GM08714 (cell line): ENCODE data around the gene PRR35.

Experiments used
- H3K4me3 ChIP-seq: fragments of 200-500 bp; sonication (Bioruptor generic); 2 replicates; pipeline ENCODE4 v1.5.1; 2014; ENCODE audit warnings: mild to moderate bottlenecking, low read length, inconsistent platforms
- ZNF274 ChIP-seq: IDR thresholded peaks from 2 replicates; pipeline ENCODE4 v1.6.1; 2012; ENCODE audit warnings: mild to moderate bottlenecking, low read depth, low read length

The PRR35 gene

DNA sequence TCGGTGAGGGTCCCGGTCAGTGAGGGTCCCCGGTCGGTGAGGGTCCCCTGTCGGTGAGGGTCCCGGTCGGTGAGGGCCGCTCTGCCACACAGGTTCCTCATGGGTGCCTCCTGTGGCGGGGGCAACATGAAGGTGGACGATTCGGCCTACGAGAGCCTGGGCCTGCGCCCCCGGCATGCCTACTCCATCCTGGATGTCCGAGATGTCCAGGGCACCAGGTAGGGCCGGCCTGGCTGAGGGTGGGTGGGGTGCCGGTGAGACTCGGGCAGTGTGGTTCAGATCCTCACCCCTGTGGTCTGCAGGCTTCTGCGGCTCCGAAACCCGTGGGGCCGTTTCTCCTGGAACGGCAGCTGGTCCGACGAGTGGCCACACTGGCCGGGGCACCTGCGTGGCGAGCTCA, 9.0 kb upstream of the PRR35 start:
- no peak for TF ChIP-seq ZNF274
- H3K4me3 ChIP-seq, result no peak overlapping the region

DNA sequence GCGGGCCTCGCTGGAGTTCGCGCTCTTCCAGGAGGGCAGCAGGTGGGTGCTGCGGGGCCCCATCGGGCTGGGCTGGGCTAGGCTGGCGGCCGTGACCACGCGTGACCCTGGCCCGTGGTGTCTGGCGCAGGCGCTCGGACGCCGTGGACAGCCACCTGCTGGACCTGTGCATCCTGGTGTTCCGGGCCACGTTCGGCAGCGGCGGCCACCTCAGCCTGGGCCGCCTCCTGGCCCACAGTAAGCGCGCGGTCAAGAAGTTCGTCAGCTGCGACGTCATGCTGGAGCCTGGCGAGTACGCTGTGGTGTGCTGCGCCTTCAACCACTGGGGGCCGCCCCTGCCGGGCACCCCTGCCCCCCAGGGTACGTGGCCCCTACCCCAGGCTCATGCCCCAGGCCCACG, 8.0 kb upstream of the PRR35 start:
- TF ChIP-seq ZNF274, result no peak
- no peak overlapping the region for H3K4me3 ChIP-seq

DNA sequence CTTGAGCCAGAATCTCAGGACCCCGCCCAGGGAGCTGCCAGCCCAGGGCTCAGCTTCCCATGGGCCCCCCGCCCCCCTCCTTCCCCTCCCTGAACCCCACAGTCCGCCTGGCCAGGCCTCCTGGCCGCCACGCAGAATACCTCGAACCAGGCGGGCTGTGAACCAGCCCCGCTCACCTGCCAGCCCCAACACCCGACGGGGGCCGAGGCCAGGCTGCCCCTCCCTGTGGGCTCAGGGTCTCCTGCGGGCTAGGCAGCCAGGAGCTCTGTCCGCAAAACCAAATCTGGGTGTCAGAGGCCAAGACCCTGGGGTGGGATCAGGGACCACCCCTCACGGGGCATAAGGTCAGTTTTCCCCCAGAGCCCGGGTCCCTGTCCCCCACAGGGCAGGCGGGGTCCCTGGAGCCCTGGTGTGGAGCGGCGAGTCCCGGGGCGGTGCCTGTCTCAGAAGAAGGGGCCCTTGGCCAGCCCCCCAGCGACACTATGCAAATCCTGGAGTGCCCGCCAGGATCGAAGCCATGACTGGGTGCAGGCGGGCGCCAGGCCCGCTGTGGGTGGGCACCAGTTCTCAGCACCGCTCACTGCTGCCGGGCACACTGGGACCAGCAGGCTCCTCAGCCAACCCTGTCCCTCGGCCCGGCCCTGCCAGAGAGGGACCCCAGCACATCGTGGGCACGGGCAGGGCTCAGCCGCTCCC, 6.4 kb upstream of the PRR35 start:
- H3K4me3 ChIP-seq, result no peak overlapping the region
- no peak for TF ChIP-seq ZNF274

DNA sequence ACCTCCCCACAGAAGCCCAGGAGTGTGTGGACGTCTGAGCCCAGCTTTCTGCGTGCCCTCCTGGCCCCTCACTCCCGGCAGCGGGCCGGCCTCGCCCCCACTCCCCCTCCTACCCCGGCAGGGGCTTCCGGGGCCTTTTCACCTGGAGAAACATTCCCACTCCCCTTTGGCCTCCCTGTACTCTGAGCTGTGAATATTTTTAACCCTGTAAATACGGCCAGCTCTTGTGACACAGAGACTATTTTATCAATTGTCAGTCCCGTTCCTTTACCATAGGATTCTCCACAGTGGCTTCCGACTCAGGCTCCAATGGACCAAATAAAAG, 5.9 kb upstream of the PRR35 start:
- no peak overlapping the region for H3K4me3 ChIP-seq
- no peak for TF ChIP-seq ZNF274

DNA sequence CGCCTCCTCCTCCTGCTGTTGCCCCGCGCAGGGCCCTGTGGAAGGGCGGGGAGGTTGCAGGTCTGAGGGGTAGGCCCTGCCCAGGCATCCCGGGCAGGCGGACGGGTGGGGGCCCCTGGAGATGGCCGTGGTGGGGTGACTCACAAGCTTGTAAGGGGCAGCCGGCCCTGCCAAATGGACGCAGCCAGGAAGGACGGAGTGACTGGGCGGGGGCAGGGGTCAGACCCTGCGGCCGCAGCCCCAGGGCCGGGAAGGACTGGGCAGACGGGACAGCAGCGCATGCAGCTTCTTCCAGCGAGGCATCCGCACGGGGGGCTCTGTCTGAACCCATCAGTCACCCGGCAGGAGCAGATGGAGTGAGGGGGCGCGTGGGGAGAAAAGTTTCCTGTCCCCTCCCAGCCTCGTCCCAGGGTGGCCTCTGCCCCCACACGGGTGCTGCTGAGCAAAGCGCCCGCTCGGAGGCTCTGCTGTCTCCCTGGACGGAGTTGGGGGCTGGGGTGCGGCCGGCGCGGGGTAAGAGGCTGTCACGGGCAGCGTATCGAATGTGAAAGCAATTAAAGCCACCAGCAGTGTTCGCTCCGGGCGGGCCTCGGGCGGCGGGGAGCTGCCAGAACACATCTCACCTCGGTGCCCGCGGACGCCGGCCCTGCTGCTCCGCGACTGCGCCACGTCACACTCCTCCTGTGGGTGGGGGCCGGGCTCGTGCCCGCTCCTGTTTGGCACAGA, 5.4 kb upstream of the PRR35 start:
- H3K4me3 ChIP-seq, result no peak overlapping the region
- no peak for TF ChIP-seq ZNF274

DNA sequence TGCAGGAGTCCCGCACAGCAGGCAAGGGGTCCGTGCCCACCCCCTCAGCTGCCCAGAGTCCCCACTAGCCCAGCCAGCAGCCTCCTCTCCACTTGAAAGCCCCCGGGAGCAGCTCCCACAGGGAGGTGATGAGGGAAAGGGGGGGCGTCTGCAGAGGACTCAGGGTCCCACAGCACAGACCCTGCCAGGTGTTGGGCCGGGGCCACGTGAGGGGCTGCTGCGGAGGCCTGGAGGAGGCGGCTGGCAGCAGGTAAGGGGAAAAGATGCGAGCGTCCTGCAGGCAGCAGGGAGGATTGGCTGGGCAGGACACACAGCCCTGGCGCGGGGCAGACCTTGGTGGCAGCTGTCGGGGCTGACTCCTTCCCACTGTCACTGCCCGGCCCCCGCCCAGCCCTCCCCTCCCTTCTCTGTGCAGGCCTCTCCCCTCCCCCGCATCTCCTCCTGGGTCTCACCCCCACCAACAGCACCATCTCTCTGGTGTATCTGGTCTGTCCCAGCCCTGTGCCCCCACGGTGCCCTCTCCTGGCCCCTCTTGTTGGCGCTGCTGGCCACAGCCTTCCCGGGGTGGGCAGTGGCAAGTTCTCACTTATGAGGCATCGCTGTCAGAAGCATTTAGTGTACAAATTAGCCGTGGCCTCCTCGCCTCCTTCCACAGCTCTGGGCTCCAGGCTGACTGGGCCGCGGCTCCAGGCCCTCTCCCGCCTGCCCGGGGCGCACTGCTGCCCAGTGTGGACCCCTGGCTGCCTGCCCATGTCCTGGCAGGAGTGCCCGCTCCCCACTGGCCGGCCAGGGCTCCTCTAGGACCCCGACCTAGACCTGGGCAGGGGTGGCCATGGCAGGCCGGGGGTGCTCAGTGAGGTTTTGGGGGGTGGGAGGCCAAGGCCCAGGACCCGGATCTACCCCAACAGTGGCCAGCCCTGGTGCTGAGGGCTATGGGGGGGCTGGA, 4.4 kb upstream of the PRR35 start:
- no peak for TF ChIP-seq ZNF274
- H3K4me3 ChIP-seq, result no peak overlapping the region

DNA sequence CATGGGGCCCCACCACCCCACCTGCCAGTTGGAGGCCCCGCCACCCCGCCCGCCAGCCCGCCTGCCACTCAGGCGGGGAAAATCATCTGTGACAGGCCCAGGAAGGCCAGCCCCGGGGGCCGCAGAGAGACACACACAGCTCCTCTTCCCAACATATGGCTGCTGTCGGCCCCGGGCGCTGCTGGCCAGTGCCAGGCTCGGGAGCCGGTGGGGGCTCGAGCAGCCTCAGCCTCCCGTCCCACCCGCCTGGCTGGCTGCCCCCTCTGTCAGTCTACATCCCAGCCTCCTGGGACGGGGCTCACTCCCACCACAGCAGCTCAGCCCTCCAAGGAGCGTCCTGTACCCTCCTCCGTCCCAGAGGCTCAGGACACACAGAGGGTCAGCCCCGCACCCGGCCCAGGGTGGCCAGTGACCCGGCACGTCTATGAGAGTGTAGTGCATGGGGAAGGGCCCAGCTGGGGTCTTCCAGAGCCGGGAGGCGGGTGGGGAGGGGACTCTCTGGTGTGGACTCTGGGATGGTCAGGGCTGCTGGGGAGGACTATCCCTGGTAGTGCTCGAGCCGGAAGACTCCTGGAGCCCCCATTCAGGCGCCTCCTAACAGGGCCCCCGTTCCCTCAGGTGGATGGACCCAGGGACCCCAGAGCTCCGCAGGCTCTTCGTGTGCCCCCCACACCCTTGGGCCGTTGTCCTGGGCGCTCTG, 3.6 kb upstream of the PRR35 start:
- H3K4me3 ChIP-seq, result no peak overlapping the region
- no peak for TF ChIP-seq ZNF274

DNA sequence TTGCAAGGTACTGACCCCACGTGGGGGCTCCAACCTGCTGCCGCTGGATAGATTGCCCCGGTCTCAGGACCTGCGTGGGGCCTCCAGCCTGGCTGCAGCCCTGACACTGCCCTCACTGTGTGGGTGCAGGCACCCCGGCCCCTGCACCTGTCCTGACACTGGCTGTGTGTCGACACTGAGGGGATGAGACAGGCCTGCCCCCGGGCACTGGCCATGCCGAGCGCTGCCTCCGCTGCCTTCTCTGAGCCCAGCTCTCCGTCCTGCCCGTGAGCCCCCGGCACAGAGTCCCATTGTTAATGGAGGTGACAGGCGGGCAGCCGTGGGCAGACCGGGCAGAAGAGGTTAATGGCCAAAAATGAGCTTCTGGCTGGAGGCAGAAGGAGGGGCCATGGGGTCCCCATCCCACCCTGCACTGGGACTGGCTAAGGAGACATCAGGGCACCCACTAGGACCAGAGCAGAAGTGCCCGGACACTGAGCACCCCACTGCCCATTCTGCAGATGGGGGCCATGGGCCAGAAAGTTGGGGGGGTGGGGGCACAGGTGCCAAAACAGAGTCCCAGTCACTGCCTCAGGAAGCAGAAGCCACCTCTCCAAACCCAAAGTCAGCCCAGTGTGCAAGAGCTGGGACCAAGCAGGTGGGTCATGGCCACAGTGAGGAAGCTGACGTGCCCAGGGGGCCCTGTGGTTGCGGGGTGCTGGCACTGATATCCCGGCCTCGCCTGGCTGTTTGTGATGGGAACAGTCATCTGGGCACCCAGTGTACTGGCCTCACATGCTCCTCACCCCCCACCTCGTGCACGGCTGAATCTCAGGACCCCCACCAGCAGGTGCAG, 2.5 kb upstream of the PRR35 start:
- no peak for TF ChIP-seq ZNF274

DNA sequence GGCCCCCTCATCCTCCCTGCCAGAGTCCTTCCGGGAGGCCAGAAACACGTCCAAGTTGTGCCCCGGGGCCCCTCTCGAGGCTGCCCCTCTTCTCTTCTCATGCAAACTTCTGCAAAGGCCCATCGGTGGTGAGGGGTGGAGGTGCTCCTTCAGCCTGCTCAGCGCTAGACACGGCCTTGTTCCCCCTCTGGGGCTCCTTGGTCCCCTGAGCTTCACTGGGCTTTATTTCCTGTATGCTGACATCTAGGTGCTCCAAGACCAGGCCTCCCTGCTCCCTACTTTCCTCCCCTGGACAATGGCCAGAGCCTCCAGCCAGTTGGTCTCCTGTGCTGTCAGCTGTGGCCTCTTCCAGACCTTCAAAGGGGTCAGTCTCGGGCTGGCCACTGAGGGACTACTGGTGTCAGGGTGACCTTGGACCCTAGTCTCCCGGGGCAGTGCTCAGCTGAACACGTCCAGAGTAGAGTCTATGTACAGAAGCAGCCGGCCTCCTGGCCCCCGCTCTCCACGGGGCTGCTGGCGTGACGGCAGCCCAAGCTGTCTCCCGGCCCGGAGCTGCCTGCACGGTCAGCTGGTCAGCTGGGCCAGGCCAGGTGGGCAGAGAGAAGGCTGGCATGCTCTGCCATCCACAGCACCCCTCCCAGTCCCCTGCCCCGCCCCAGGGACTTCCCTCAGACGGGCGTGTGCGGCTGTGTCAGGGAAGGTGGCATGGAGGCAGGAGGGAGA, 1.7 kb upstream of the PRR35 start:
- no peak overlapping the region for H3K4me3 ChIP-seq
- TF ChIP-seq ZNF274, result no peak

More for the DNA sequence above, 2.5 kb upstream of the PRR35 start:
- no peak overlapping the region for H3K4me3 ChIP-seq

DNA sequence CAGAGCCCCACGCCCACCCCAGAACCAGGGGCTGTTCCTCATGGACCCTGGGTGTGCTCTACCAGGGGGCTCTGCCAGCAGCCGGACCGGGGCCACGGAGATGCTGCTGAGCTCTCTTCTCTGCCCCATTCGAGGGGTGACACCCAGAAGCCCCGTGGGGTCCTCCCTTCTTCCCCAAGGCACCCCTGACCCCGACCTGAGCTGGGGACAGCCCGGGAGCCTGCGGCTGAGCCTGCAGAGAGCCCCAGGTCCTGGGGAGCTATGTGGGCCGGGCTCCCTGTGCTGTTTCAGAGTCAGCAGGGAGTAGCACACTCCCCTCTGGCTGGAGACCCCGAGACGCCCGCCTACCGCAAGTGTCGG, 1.2 kb upstream of the PRR35 start:
- H3K4me3 ChIP-seq, result no peak overlapping the region
- TF ChIP-seq ZNF274, result no peak

DNA sequence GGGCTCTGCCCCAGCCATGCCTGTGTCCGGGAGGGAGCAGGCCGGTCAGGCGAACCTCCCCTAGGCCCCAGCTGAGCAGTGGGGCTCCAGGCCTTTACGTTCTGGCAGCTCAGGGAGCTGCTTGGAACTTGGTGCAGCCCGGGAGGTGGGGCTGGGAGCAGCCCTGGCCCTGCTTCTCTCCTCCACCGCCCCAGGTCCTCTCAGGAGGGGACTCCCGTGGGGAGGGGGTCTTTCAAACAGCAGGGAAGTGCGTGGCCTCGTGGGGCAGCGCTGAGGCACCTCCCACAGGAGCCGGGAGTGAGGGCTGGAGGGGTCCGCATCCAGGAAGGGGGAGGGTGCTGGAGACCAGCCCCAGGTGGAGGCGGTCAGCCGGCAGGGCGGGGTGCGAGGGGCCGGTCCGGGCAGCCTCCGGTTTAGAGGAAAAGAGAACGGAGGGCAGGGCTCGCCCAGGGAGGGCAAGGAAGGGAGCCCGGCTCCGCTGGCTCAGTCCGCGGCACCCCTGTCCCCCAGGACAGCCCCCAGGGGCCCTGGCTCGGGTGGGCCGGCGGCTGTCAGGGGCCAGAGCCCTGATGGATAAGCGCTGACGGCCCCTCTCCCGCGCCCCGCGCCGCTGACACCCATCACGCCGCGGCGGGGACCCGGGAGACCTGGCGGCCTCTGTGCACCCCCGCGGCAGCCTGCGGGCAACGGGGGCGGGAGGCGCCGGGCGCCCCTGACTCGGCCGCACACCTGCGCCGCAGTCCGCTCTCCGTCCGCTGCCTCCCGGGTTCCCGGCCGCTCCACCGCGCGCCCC, 587 bp upstream of the PRR35 start:
- H3K4me3 ChIP-seq, result no peak overlapping the region
- no peak for TF ChIP-seq ZNF274
